Frontal cortex (tissue), 4 donors: ENCODE measurements around the gene RHOBTB3. TPM values are rescaled to one million over a fixed set of nuclear protein-coding genes. Genes with fewer than 3 reads are reported as not detected.
"Not testable (repeated sequence)": the region's sequence is repeated elsewhere in the genome, so short reads cannot be mapped to it uniquely, and the experiment has no call there.

Source experiments
- DNase-seq, 2 donors: peaks; one replicate each; pipeline ENCODE4 v3.0.0; 2012; ENCODE audit warnings: low spot score in 2 of 2
- FAIRE-seq: peaks from 2 replicates; lab custom pipeline; 2012; peaks lifted over from hg19 to GRCh38; lab: Jason Lieb, UNC
- total RNA-seq: library from RNA; depleted of rRNA; stranded (reverse); fragments of >200 nt; gene quantifications from one replicate; pipeline ENCODE4 v1.2.3, GENCODE V29; 2014
- donor health status: control.
- donor health status: control.
- donor health status: control.

RHOBTB3 gene
- total RNA-seq, 1 donor from 2014 or later, result 312 TPM

DNA sequence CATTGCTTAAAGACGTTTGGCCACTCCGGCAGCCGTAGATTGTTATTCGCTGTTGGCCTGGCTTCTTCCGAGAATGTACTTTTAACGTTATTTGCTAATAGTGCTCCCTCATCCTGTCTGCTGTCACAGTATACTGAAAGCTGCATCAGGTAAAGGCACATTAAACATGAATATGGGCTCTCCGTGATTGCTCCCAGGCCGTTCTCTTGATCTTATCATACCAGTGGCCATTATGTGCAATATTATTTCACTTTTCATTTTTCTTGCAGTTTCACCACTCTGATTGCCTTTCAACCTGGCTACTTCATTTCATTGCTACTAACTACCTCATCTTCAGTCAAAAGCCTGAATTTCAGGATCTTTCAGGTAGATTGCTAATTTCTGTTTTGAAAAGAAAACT lies 57.4 kb downstream of the RHOBTB3 start:
- no peak for FAIRE-seq

DNA sequence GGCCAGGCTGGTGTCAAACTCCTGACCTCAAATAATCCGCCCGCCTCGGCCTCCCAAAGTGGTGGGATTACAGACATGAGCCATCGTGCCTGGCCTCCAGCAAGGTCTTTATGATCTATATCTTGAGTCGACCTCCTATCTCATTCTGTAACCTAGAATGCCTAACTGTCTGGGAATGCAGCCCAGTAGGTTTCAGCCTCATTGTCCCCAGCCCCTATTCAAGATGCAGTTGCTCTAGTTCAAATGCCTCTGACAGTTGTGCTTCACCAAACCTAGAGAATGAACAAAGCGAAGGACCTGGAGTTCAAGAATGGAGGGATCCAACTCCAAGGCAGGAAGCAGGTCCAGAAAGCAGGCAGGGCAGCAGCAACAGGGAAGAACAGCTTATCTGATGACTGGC lies 60.6 kb downstream of the RHOBTB3 start:
- FAIRE-seq (no peak), DNase-seq (no peak)

More for the DNA sequence above, 57.4 kb downstream of the RHOBTB3 start:
- no peak for DNase-seq

DNA sequence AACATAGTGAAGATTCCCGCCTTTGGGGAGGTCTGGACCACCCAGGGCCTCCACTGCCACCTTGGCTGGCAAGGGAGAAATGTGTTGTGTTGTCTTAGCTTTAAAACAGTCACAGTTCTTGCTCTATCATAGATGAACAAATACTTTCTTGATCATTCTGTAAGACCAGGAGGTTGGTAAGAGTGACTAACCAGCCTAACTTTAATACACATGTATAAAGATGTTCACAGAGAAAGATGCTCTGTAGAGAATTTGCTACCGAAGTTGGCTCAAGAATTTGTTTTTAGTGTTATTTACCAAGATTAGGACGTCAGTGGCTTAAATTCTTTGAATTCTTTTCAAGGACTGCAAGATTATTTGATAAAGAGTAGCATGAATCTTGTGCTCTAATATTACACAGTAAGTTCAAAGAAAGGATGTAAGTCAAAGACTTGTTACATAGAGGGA lies 63.0 kb downstream of the RHOBTB3 start:
- DNase-seq (no peak), FAIRE-seq (no peak)

DNA sequence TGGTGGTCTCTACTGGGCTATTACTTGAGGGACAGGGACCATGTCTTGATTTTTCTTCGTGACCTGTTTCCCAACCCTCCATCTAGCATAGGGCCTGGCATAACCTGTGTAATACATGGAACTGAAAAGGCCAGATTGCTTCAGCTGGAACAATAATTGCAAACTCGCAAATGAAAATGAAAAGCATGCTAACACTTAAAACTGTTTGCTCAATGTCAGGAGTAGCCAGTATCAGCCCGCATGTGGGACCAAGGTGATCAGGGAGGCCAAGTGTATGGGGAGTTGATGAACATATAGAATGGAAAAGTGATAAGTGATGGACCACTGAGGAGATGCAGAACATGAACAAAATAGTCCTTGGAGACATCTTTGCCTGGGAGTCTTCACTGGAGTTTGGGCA lies 66.2 kb downstream of the RHOBTB3 start:
- DNase-seq (no peak), FAIRE-seq (no peak)

DNA sequence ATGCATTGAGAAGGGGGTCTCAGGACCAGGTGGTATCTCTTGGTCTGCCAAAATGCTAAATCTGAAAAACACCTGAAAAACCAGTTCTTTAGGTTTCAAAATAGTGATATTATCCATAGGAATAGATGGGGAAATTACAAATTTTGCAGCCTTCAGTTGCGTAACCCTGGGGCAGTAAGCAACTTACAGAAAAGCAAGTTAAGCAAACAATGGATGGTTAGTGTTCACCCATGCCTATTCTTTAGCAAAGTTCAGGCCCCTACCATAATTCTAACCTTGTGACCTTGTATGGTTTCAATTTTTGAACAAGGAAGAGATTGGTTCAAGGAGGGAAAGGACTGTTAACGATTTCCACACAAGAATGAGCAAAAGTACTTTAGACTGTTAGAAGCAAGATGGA lies 66.9 kb downstream of the RHOBTB3 start:
- no peak for FAIRE-seq

DNA sequence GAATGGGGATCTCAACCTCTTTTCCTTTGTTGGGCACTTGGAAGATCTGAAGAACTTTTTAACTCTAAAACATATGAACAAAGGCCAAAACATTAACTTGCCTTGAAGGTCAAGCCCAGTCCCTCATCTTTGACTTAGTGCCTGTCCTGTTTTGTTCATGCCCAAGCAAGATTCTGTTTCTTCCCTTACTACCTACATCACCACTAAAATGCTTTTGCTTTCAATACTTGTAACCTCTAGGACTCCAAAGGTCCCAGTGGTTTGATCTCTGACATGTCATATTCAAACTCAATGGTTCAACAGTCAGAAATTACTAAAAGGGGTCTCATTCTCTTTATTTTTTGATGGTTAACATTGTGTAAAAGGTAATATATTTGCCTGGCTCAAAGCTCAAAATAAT lies 67.4 kb downstream of the RHOBTB3 start:
- DNase-seq (no peak), FAIRE-seq (no peak)

More for the DNA sequence above, 66.9 kb downstream of the RHOBTB3 start:
- DNase-seq, result no peak

DNA sequence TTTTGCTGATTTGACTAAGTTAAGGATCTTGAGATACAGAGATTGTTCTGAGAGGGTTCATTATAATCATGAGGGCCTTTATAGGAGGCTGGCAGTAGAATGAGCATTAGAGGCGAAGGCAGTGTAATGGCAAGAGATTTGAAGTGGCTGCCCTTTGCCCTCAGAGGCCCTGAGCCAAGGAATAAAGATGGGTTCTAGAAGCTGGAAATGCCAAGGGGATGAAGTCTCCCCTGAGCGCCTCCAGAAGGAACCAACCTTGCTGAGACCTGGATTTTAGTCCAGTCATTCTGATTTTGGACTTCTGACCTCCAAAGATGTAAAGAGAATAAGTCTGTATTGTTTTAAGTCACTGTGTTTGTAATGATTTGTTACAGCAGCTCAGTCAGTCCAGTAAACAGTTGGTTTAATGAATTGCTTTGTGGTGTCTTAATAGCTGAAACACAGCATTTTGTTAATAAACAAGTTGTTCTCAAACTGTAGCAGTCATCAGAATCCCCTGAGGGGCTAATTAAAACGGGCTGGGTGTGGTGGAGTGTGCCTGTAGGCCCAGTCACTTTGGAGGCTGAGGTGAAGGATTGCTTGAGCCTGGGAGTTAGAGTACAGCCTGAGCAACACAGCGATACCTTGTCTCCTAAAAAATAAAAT lies 68.2 kb downstream of the RHOBTB3 start:
- no peak for FAIRE-seq
- no peak for DNase-seq

DNA sequence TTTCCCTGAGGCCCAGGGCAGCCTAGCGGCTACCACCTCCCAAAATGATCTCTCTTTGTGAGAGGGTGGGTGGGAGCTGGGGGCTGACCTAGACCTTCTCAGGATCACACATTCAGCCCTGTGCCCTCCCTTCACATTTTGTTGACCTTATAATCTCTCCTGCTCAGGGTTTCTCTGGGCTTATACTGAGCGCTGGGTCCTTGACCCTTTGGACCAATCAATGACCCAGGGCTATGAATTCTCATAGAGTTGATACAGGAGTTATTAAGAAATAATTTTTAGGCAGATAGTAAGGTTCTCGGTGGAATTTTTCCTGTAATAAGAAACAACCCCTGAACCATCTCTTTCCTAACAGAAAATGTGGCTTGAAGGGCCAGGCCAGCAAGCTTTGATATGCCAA lies 69.4 kb downstream of the RHOBTB3 start:
- DNase-seq (no peak), FAIRE-seq (no peak)

DNA sequence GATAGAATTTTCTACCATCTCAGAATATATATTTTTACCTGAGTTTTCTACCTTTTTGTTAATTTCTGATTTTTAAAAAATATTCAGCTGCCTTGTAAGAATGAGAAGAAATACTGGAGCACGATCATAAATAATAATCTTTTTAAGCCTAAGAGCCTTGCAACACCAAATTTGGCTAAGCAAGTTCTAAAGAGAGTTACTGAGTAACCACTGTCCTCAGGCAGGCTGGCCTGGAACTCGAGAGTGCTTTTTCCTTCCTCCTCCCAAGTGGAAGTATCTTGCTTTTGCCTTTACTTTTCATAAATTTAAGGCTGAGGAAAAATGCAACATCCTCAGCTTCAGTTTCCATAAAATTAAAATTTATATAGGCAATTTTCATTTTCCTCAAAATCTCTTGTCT lies 70.4 kb downstream of the RHOBTB3 start:
- DNase-seq (no peak), FAIRE-seq (no peak)

DNA sequence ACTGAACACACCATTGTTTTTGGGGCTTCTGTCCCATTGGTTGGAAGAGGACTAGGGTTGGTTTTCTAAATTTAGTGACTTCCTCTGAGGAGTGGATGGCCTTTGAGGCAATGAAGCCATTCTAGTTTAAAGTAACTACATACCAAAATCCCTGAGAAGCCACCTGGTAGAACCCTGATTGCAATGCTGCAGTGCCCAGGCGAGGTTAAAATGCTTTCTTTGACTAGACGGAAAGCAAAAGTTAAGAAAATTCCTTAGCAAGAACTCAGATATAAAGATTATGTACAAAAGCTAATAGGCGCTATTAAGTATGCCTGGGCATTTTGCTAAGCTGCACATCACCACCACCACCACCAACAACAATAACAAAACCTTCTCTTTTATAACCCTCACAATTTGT lies 70.8 kb downstream of the RHOBTB3 start:
- FAIRE-seq (no peak), DNase-seq (no peak)

DNA sequence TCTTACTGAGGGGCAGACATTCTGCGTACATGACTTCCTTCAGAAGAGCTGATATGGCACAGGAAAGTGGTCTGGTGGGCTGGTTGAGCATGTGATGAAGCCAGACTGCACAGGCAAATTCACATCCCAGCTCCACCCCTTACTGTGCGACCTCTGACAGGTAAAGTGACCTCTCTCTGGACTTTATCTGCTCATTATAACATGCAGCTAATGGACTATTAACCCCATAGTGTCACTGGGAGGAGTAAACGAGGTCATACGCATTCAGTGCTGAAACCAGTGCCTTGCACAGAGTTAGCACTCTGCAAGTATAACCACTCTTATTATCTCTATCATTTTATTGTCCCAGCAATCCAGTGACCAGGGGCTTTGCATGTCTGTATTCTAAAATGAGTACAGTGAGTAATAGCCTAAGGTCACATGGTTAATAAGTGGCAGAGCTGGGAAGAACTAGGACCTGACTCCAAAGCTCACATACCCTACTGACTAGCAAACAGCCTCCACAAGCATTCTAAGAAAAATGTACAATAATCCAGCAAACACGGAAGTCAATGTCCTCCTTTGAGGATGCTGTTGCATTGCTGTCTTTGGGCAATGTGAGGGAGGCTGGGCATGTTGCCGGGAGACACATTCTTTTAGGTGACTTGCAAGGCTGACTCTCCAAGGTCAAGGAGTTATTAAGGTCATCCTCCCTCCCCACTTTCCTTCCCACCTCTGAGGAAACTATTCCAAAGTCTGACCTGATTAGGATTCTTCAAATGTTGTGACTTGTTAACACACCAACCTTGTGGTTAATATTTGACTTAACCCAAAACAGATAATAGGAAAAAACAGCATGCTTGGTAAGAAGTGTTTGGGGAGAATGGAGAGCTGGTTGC lies 72.4 kb downstream of the RHOBTB3 start:
- no peak for FAIRE-seq
- DNase-seq, result no peak

DNA sequence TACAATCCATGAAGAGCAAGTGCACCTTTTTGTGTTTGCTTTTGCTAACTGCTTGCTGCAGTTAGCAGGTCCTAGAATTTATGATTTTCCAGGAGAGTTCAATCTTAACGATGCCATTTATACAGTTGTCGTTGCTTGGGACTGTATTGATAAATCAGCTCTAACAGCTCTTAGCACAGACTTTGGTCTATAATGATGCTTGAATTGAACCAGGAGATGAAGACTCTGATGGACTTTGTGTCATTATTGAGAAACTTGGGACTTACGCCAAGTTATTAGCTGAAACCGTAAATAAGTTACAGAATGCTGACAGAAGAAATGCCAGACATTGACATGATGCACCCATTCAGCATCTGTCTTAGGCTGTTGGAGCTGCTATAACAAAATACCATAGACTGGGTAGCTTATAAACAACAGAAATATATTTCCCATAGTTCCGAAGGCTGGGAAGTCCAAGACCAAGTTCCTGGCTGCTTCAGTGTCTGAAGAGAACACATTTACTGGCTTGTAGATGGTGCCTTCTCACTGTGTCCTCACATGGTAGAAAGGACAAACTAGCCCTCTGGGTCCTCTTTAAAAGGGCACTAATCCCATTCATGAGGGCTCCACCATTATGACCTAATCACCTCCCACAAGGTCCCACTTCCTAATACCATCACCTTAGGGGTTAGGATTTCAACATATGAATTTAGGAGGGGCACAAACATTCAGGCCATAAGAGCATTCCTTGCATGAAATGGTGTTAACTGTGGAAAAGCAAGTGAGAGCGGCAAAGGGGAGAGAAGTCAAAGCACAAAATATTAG lies 73.8 kb downstream of the RHOBTB3 start:
- DNase-seq (no peak), FAIRE-seq (no peak)

DNA sequence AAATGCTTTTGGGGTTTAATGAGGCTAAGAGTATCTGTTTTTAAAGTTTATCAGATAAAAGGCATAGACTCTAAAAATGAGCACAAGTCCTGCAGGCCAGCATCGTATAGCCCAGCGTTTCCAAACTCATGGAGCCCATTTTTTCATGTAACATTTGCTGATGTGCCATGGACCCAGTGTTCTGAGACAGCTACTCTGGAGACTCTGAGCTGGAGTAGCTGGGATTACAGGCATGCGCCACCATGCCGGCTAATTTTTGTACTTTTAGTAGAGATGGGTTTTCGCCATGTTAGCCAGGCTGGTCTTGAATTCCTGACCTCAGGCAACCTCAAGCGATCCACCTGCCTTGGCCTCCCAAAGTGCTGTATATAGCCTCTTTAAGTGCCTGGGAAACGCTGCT lies 75.6 kb downstream of the RHOBTB3 start:
- no peak for FAIRE-seq
- DNase-seq, result no peak

DNA sequence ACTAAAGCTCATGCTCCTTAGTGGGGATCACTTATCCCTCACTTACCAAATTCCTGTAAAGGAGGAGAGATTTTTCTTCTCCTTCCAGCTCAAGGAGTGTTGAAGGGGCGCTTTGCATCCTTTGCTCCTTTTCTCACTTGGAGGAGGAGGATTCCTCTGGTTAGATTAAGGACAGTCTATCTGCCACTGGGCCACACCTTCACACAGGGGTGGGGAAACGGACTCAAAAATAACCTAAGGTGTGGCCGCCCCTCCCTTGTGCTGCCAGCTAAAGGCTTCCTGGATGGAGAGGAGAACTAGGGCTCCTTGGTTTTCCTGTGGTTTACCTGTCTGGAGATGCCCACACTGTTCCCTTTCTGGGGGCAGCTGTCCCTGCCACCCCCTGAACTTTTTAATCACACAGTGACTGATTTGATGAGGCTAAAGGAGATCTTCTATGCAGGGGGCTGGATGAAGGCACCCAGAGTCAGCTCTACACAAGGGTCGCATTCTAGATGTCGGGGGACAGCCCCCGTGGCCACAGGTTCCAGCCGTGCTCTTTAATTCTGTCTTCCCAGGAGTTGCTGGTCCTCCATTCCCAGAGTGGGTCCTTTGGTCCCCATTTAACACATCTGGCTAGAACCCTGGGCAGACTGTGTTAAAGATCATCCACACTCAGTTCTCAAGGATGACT lies 77.0 kb downstream of the RHOBTB3 start:
- FAIRE-seq (no peak), DNase-seq (no peak)

DNA sequence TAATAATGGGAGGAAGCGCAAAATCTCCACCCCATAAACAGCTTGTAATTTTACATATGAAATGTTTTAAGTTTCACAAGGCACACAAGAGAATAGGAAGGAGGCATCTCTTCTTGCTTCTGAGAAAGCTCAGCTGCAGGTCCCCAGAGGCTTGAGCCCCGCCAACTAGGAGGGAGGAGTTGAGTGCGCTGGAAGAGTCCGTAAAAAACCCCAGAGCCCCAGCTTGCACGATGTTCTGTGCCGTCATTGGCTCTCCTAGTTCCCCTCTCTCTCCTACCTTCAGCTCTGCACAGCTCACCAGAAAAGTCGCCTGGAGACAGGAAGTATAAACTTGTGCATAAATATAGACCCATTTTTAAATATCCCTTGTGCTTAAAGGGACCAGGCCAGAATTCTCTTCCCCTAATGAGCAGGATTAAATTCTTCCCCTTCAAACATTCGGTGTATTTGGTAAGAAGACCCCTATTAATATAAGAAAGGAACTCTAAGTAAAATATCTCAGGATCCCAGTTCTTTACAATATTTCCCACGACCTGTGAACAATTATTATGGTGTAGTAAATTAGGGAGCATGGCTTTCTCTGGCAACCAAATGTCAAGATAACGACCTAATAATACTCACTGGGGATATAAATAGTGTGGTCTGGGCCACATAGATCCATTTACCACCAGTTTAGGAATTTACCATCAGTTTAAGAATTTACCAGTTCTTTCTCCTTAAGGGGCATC lies 77.7 kb downstream of the RHOBTB3 start:
- FAIRE-seq (no peak), DNase-seq (peak in 1 of 2 donors; percentile 42)

DNA sequence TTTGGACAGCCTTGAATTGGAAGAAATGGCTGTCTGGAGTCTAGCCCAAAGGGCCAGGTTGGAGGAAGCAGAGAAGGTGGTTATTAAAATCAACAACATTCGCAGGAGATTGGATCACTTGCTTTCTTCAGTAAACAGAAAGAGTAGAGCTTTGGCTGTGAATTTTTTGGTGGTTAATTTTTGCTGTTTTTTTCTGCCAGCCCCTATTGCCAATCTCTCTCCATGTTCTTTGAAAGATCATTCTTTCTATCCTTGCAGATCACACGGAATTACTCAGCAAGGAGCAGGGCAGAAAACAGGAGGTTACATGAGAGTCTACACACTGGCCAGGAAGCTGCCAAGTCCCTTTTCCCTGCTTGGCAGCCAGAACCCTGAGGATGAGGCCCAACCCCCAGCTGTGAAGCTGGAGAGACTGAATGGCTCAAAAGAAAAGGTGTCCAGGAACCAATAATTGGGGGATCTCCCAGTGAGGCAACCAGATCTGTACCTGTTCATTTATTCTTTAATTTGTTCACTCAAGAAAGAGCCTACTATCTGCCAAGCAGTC lies 78.4 kb downstream of the RHOBTB3 start:
- DNase-seq (no peak), FAIRE-seq (no peak)

DNA sequence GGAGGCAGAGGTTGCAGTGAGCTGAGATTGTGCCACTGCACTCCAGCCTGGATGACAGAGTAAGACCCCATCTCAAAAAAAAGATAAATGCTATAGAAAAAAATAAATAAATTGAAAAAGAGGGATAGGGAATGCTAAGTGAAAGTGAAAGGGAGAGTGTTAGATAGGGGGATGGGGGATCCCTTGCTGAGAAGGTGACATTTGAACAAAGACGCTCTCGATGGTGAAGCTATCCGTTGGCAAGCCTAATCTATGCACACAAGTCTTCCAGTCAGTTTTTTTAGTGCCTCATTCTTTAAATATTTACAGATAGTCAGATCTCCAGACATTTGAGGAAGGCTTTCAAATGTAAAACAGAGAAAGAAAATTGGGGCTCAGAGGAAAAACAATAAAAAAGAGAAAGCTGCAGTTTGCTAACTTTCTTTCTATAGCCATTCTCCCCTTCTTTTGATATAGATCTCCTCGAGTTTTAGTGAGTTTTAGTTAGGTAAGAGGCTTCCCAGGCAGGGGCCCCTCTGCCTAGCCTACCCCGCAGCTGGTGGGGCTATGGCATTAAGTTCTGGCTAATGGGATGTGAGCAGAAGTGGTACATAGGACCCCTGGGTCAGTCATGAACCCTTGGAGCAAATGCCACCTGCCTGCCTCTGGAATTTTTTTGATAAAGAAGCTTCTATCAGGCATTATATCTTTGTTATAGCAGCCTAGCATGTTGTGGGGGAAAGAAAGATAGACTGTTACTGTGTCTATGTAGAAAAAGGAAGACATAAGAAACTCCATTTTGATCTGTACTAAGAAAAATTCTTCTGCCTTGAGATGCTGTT lies 79.4 kb downstream of the RHOBTB3 start:
- DNase-seq (no peak), FAIRE-seq (no peak)

DNA sequence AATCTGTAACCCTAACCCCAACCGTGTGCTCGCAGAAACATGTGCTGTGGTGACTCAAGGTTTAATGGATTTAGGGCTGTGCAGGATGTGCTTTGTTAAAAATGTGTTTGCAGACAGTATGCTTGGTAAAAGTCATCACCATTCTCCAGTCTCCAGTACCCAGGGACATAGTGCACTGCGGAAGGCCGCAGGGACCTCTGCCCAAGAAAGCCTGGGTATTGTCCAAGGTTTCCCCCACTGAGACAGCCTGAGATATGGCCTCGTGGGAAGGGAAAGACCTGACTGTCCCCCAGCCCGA lies 79.9 kb downstream of the RHOBTB3 start:
- not testable (repeated sequence) for DNase-seq, FAIRE-seq
